HUES6 (cell line): Measurements from ENCODE around the gene EHMT1.

Experiments
- H3K27ac ChIP-seq: 2 replicates; pipeline ENCODE4 v1.7.0; 2013; ENCODE audit warnings: low read depth, mild to moderate bottlenecking, low read length, inconsistent platforms
- H3K27me3 ChIP-seq: 2 replicates; pipeline ENCODE4 v1.6.1; 2013; ENCODE audit warnings: low read length; ENCODE audit not compliant: control insufficient read depth, insufficient read depth
- H3K36me3 ChIP-seq: 2 replicates; pipeline ENCODE4 v1.6.1; 2013; ENCODE audit warnings: low read length; ENCODE audit not compliant: control insufficient read depth, insufficient read depth
- H3K4me1 ChIP-seq: 2 replicates; pipeline ENCODE4 v1.6.1; 2013; ENCODE audit warnings: low read length; ENCODE audit not compliant: control insufficient read depth, insufficient read depth
- H3K4me3 ChIP-seq: 2 replicates; pipeline ENCODE4 v1.5.1; 2013; ENCODE audit warnings: low read depth, low read length
- H3K9ac ChIP-seq: one replicate; pipeline ENCODE4 v1.6.1; 2013; ENCODE audit warnings: mild to moderate bottlenecking, low read length
- H3K9me3 ChIP-seq: 2 replicates; pipeline ENCODE4 v1.6.1; 2013; ENCODE audit warnings: low read depth, low read length; ENCODE audit not compliant: control insufficient read depth, insufficient read depth

The EHMT1 gene

GRCh38 chr9:137688261-137688660, 69.5 kb downstream of the EHMT1 start:
- no peaks in the 10 kb centered on the region for H3K36me3 ChIP-seq
- H3K27ac ChIP-seq: no peak overlapping the region
- peaks cover 16% of the 10 kb centered on the region for H3K4me1 ChIP-seq
- H3K9me3 ChIP-seq: no peaks in the 10 kb centered on the region
- no peak overlapping the region for H3K4me3 ChIP-seq
- H3K9ac ChIP-seq: no peak overlapping the region
- no peaks in the 10 kb centered on the region for H3K27me3 ChIP-seq

- no peak overlapping the region for H3K4me3 ChIP-seq
- peaks cover 16% of the 10 kb centered on the region for H3K4me1 ChIP-seq
- no peaks in the 10 kb centered on the region for H3K9me3 ChIP-seq
- no peaks in the 10 kb centered on the region for H3K27me3 ChIP-seq
- no peaks in the 10 kb centered on the region for H3K36me3 ChIP-seq
- no peak overlapping the region for H3K9ac ChIP-seq
- H3K27ac ChIP-seq: no peak overlapping the region
These were observed 69.9 kb downstream of the EHMT1 start for GRCh38 chr9:137688725-137689124.

GRCh38 chr9:137689745-137690529, 71.1 kb downstream of the EHMT1 start:
- Histone ChIP-seq H3K4me3 (no peak overlapping the region), H3K27ac (no peak overlapping the region), H3K4me1 (peaks cover 24% of the 10 kb centered on the region), H3K9ac (no peak overlapping the region), H3K27me3 (no peaks in the 10 kb centered on the region), H3K9me3 (no peaks in the 10 kb centered on the region), H3K36me3 (no peaks in the 10 kb centered on the region)

GRCh38 chr9:137690930-137691645, 72.3 kb downstream of the EHMT1 start:
- Histone ChIP-seq H3K9me3 (no peaks in the 10 kb centered on the region), H3K27me3 (no peaks in the 10 kb centered on the region), H3K4me1 (peaks cover 32% of the 10 kb centered on the region), H3K27ac (no peak overlapping the region), H3K9ac (no peak overlapping the region), H3K36me3 (no peaks in the 10 kb centered on the region), H3K4me3 (no peak overlapping the region)

GRCh38 chr9:137691646-137692351, 73.0 kb downstream of the EHMT1 start:
- no peaks in the 10 kb centered on the region for H3K27me3 ChIP-seq
- no peak overlapping the region for H3K4me3 ChIP-seq
- H3K27ac ChIP-seq: no peak overlapping the region
- no peaks in the 10 kb centered on the region for H3K36me3 ChIP-seq
- no peak overlapping the region for H3K9ac ChIP-seq
- H3K4me1 ChIP-seq: peaks cover 35% of the 10 kb centered on the region
- H3K9me3 ChIP-seq: no peaks in the 10 kb centered on the region

GRCh38 chr9:137694236-137694959, 75.6 kb downstream of the EHMT1 start:
- H3K4me1 ChIP-seq: peaks cover 43% of the 10 kb centered on the region
- H3K9ac ChIP-seq: no peak overlapping the region
- no peak overlapping the region for H3K27ac ChIP-seq
- no peaks in the 10 kb centered on the region; the same call in 1 of the 2 replicates for H3K9me3 ChIP-seq
- H3K36me3 ChIP-seq: no peaks in the 10 kb centered on the region
- no peaks in the 10 kb centered on the region for H3K27me3 ChIP-seq
- H3K4me3 ChIP-seq: no peak overlapping the region

- Histone ChIP-seq H3K27me3 (no peaks in the 10 kb centered on the region), H3K36me3 (0 out of 2 replicates have a peak, but pooled peaks cover under 1% of the 10 kb centered on the region), H3K27ac (no peak overlapping the region; the same call in 1 of the 2 replicates), H3K4me3 (no peak overlapping the region), H3K9ac (no peak overlapping the region), H3K4me1 (peaks cover 37% of the 10 kb centered on the region), H3K9me3 (peaks cover 3% of the 10 kb centered on the region; the same call in 1 of the 2 replicates)
These were observed 76.4 kb downstream of the EHMT1 start for GRCh38 chr9:137694962-137695875.

GRCh38 chr9:137696136-137696925, 77.5 kb downstream of the EHMT1 start:
- Histone ChIP-seq H3K9ac (no peak overlapping the region), H3K9me3 (peaks cover 13% of the 10 kb centered on the region; the same call in 1 of the 2 replicates), H3K4me3 (no peak overlapping the region), H3K36me3 (peaks cover 8% of the 10 kb centered on the region; the same call in 1 of the 2 replicates), H3K27me3 (no peaks in the 10 kb centered on the region), H3K4me1 (peaks cover 37% of the 10 kb centered on the region), H3K27ac (no peak overlapping the region)

GRCh38 chr9:137697193-137697592, 78.4 kb downstream of the EHMT1 start:
- Histone ChIP-seq H3K4me3 (no peak overlapping the region), H3K36me3 (peaks cover 9% of the 10 kb centered on the region), H3K27ac (no peak overlapping the region), H3K27me3 (no peaks in the 10 kb centered on the region), H3K9me3 (peaks cover 16% of the 10 kb centered on the region), H3K4me1 (peaks cover 37% of the 10 kb centered on the region), H3K9ac (no peak overlapping the region)
